Measurements from ENCODE around the gene ASPHD2. TPM values are rescaled to one million over a fixed set of nuclear protein-coding genes. Genes with fewer than 3 reads are reported as not detected.

The ASPHD2 gene
- total and polyA plus RNA-seq, 10 donors = 2.1 to 8.0 (median 5.1) TPM

DNA sequence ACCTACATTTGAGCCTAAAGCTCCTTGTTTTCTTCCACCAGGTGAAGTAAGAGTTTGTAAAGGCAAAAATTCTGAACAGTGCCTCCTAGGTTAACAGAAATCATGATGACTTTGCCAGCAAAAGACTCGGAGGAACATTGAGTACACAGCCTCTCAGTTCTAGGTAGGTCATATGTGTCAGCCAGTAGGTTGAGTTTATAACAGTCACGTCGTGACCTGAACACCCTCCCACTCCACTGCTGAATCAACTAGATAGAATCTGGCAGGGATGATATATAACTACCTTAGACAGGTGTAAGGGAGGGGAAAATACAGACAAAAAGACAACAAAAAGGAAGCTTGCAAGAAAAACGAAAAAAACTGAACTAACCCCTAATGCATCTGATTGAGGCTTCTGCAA lies 12.8 kb upstream of the ASPHD2 start:
- Histone ChIP-seq H3K4me1 (no peaks in the 10 kb centered on the region), H3K27me3 (replicated peaks in 1 of 7) (peaks cover 0 to 41% (median 0%) of the 10 kb centered on the region in 7 donors), H3K27ac (no peak overlapping the region), H3K9me3 (no peaks in the 10 kb centered on the region), H3K36me3 (no peaks in the 10 kb centered on the region), H3K4me3 (no peak overlapping the region)
- intact Hi-C loops (cut with DNase I; ENCODE audit: low total_unique reads) = no loop called here
- TF ChIP-seq POLR2AphosphoS5 (IDR thresholded peaks at IDR 0.05) (no peak), POLR2A (IDR thresholded peaks at IDR 0.05) (no peak)
- TF ChIP-seq, protein P1, sequence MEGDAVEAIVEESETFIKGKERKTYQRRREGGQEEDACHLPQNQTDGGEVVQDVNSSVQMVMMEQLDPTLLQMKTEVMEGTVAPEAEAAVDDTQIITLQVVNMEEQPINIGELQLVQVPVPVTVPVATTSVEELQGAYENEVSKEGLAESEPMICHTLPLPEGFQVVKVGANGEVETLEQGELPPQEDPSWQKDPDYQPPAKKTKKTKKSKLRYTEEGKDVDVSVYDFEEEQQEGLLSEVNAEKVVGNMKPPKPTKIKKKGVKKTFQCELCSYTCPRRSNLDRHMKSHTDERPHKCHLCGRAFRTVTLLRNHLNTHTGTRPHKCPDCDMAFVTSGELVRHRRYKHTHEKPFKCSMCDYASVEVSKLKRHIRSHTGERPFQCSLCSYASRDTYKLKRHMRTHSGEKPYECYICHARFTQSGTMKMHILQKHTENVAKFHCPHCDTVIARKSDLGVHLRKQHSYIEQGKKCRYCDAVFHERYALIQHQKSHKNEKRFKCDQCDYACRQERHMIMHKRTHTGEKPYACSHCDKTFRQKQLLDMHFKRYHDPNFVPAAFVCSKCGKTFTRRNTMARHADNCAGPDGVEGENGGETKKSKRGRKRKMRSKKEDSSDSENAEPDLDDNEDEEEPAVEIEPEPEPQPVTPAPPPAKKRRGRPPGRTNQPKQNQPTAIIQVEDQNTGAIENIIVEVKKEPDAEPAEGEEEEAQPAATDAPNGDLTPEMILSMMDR (IDR thresholded peaks at IDR 0.05 in 8 of 11, conservative IDR thresholded peaks at IDR 0.05 in 3 of 11) = no peak
- 70 to 85% (median 78%) methylated on average over 4 of the region's 4 CpGs for WGBS, 5 donors
- DNase-seq = no peak

- peaks cover 0 to 39% (median 0%) of the 10 kb centered on the region in 7 donors for H3K27me3 ChIP-seq (replicated peaks in 1 of 7)
- 77 to 79% (median 78%) methylated on average over 9 of the region's 9 CpGs for WGBS, 5 donors
- TF ChIP-seq POLR2AphosphoS5 (IDR thresholded peaks at IDR 0.05) (no peak), POLR2A (IDR thresholded peaks at IDR 0.05) (no peak)
- TF ChIP-seq, protein P1 (IDR thresholded peaks at IDR 0.05 in 8 of 11, conservative IDR thresholded peaks at IDR 0.05 in 3 of 11) = no peak
- no peaks in the 10 kb centered on the region for H3K36me3 ChIP-seq
- no peaks in the 10 kb centered on the region for H3K9me3 ChIP-seq
- no peak for DNase-seq
- intact Hi-C loops (cut with DNase I; ENCODE audit: low total_unique reads) = no loop called here
- H3K27ac ChIP-seq = no peak overlapping the region
- H3K4me3 ChIP-seq = no peak overlapping the region
- H3K4me1 ChIP-seq = no peaks in the 10 kb centered on the region
Measured at GRCh38 chr22:26416670-26417276, 12.3 kb upstream of the ASPHD2 start.

DNA sequence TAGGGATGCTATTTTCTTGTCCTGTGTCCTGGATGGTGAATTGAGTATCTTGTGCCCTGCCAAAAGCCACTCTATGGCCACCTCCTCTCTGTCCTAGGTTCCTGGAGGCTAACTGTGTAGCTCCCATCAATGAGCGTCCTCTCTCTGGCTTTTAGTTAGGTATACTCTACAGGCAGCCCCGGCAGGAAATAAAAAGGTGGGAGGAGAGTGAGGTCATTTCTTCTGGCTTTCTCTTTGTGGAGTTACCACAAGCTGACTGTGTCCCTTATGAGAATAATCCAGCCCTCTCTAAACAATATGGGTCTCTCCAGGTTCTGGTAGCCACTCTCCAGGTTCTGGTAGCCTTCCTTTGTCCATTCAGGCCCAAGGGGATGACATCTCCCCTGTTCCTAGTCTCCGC lies 11.7 kb upstream of the ASPHD2 start:
- Histone ChIP-seq H3K4me3 (no peak overlapping the region), H3K27ac (no peak overlapping the region), H3K27me3 (replicated peaks in 1 of 7) (peaks cover 0 to 33% (median 0%) of the 10 kb centered on the region in 7 donors), H3K4me1 (no peaks in the 10 kb centered on the region), H3K36me3 (no peaks in the 10 kb centered on the region), H3K9me3 (peaks cover 0 to 4% (median 3%) of the 10 kb centered on the region in 8 donors)
- no peak for DNase-seq
- TF ChIP-seq, protein P1 (IDR thresholded peaks at IDR 0.05 in 8 of 11, conservative IDR thresholded peaks at IDR 0.05 in 3 of 11) = no peak
- TF ChIP-seq POLR2AphosphoS5 (IDR thresholded peaks at IDR 0.05) = no peak
- no peak for TF ChIP-seq POLR2A (IDR thresholded peaks at IDR 0.05)
- WGBS, 5 donors = 73 to 93% (median 78%) methylated on average over 3 of the region's 3 CpGs
- intact Hi-C loops (cut with DNase I; ENCODE audit: low total_unique reads) = no loop called here

DNA sequence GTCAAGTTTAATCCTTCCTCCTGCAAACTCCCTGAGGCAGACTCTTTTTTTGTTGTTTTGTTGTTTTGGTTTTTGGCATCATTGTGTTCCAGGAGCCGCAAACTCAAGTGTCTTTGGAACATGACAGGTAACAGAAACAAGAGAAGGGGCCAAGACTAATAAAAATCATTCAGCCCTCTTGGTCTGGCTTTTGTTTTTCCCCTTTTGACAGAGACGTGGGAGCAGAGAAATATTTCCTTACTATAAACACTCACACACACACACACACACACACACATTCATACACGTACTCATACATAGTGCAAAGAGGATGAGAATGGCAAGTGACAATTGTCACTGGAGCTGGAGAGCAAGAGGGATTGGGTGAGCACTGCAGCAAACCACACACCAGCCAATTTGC lies 10.4 kb upstream of the ASPHD2 start:
- TF ChIP-seq POLR2AphosphoS5 (IDR thresholded peaks at IDR 0.05) = no peak
- TF ChIP-seq POLR2A (IDR thresholded peaks at IDR 0.05) = no peak
- TF ChIP-seq, protein P1 (IDR thresholded peaks at IDR 0.05 in 8 of 11, conservative IDR thresholded peaks at IDR 0.05 in 3 of 11) = no peak
- WGBS, 5 donors = 49 to 65% (median 59%) methylated on average over 3 of the region's 3 CpGs
- Histone ChIP-seq H3K27ac (no peak overlapping the region), H3K4me1 (no peaks in the 10 kb centered on the region), H3K36me3 (no peaks in the 10 kb centered on the region), H3K9me3 (peaks cover 0 to 16% (median 15%) of the 10 kb centered on the region in 8 donors), H3K4me3 (no peak overlapping the region), H3K27me3 (replicated peaks in 1 of 7) (peaks cover 0 to 30% (median 0%) of the 10 kb centered on the region in 7 donors)
- DNase-seq = no peak
- intact Hi-C loops (cut with DNase I; ENCODE audit: low total_unique reads) = no loop called here
